GM18519 (cell line): Measurements from ENCODE around the gene INO80.

Experiments
- ATAC-seq: cut with Tn5 transposase; IDR thresholded peaks from one replicate; pipeline ENCODE4 v1.9.1; 2021; ENCODE audit warnings: mild to moderate bottlenecking, moderate library complexity; ENCODE audit not compliant: unreplicated experiment, low FRiP score

INO80 gene

GRCh38 chr15:41051139-41051538 is 64.9 kb downstream of the INO80 start:
- ATAC-seq: no peak

GRCh38 chr15:41048852-41049251 is 67.2 kb downstream of the INO80 start:
- ATAC-seq: no peak

GRCh38 chr15:41048397-41048796 is 67.7 kb downstream of the INO80 start:
- no peak for ATAC-seq

- ATAC-seq: no peak
Measured at GRCh38 chr15:41047474-41047873, 68.6 kb downstream of the INO80 start.

GRCh38 chr15:41043276-41043951 is 72.7 kb downstream of the INO80 start:
- no peak for ATAC-seq

- ATAC-seq: no peak
Measured at GRCh38 chr15:41042851-41043250, 73.2 kb downstream of the INO80 start.

- no peak for ATAC-seq
Measured at GRCh38 chr15:41039121-41039520, 77.0 kb downstream of the INO80 start.

- ATAC-seq: no peak
Measured at GRCh38 chr15:41032079-41032328, 84.1 kb downstream of the INO80 start.

- ATAC-seq: no peak
Measured at GRCh38 chr15:41031232-41032078, 84.6 kb downstream of the INO80 start.

GRCh38 chr15:41028853-41029252 is 87.2 kb downstream of the INO80 start:
- ATAC-seq: no peak

- no peak for ATAC-seq
Measured at GRCh38 chr15:41025393-41025792, 90.7 kb downstream of the INO80 start.

- ATAC-seq: no peak
Measured at GRCh38 chr15:41024885-41025284, 91.2 kb downstream of the INO80 start.

- no peak for ATAC-seq
Measured at GRCh38 chr15:41024131-41024530, 91.9 kb downstream of the INO80 start.

- ATAC-seq: no peak
Measured at GRCh38 chr15:41022487-41023090, 93.5 kb downstream of the INO80 start.

GRCh38 chr15:41020829-41021228 is 95.3 kb downstream of the INO80 start:
- ATAC-seq: no peak

GRCh38 chr15:41020311-41020710 is 95.8 kb downstream of the INO80 start:
- no peak for ATAC-seq

- no peak for ATAC-seq
Measured at GRCh38 chr15:41019174-41019573, 96.9 kb downstream of the INO80 start.

GRCh38 chr15:41018534-41018933 is 97.5 kb downstream of the INO80 start:
- ATAC-seq: no peak

GRCh38 chr15:41017066-41017735 is 98.9 kb downstream of the INO80 start:
- no peak for ATAC-seq

- ATAC-seq: no peak
Measured at GRCh38 chr15:41013691-41014414, 102.2 kb downstream of the INO80 start.
